SKM-1 (cell line): ENCODE measurements around the gene TARBP1.
"Not testable (repeated sequence)": the region's sequence is repeated elsewhere in the genome, so short reads cannot be mapped to it uniquely, and the experiment has no call there.

Experiments
- DNase-seq: peaks from one replicate; lab custom pipeline; 2025; ENCODE audit not compliant: unreplicated experiment; lab: John Stamatoyannopoulos, UW

Gene TARBP1

GRCh38 chr1:234507626-234508387, 28.8 kb upstream of the TARBP1 start:
- DNase-seq = no peak

- DNase-seq = no peak
Observed at GRCh38 chr1:234507089-234507488, 28.1 kb upstream of the TARBP1 start.

- DNase-seq = no peak
Observed at GRCh38 chr1:234505769-234506102, 26.8 kb upstream of the TARBP1 start.

- DNase-seq = no peak
Observed at GRCh38 chr1:234504969-234505768, 26.2 kb upstream of the TARBP1 start.

GRCh38 chr1:234504251-234504650, 25.3 kb upstream of the TARBP1 start:
- not testable (repeated sequence) for DNase-seq

- DNase-seq = no peak
Observed at GRCh38 chr1:234503193-234504050, 24.4 kb upstream of the TARBP1 start.

- DNase-seq = no peak
Observed at GRCh38 chr1:234502785-234503184, 23.8 kb upstream of the TARBP1 start.

GRCh38 chr1:234500269-234500668, 21.3 kb upstream of the TARBP1 start:
- DNase-seq = peak; percentile 39

- DNase-seq = no peak
Observed at GRCh38 chr1:234499943-234500245, 20.9 kb upstream of the TARBP1 start.

GRCh38 chr1:234499119-234499942, 20.4 kb upstream of the TARBP1 start:
- DNase-seq = peak; percentile 87

GRCh38 chr1:234498448-234499118, 19.6 kb upstream of the TARBP1 start:
- no peak for DNase-seq

- no peak for DNase-seq
Observed at GRCh38 chr1:234497589-234497988, 18.6 kb upstream of the TARBP1 start.

- DNase-seq = no peak
Observed at GRCh38 chr1:234495231-234495990, 16.4 kb upstream of the TARBP1 start.

GRCh38 chr1:234494049-234494448, 15.1 kb upstream of the TARBP1 start:
- DNase-seq = no peak

GRCh38 chr1:234490793-234491479, 12.0 kb upstream of the TARBP1 start:
- DNase-seq = no peak

- no peak for DNase-seq
Observed at GRCh38 chr1:234489698-234490077, 10.7 kb upstream of the TARBP1 start.

- no peak for DNase-seq
Observed at GRCh38 chr1:234489007-234489697, 10.2 kb upstream of the TARBP1 start.
